GM23338 (cell line): Measurements from ENCODE around the gene HSH2D. TPM values are rescaled to one million over a fixed set of nuclear protein-coding genes. Genes with fewer than 3 reads are reported as not detected.

Source experiments
- ATAC-seq: fragments of 200-7000 bp; cut with Tn5 transposase; 3 replicates; pipeline ENCODE4 v1.9.1; 2020
- DNase-seq: peaks from one replicate; pipeline ENCODE4 v3.0.0-alpha.2; 2015; ENCODE audit warnings: low spot score
- H2AFZ ChIP-seq: fragments of 200-600 bp; sonication (generic); 2 replicates; pipeline ENCODE4 v1.8.0; 2016; ENCODE audit warnings: antibody characterized with exemption, mild to moderate bottlenecking, moderate library complexity
- H3F3A ChIP-seq: fragments of 200-600 bp; sonication (generic); replicated peaks from 2 replicates; pipeline ENCODE4 v1.8.0; 2017; ENCODE audit warnings: antibody characterized with exemption, mixed run types, low read depth
- H3K27ac ChIP-seq: fragments of 200-600 bp; sonication (generic); 2 replicates; pipeline ENCODE4 v1.6.1; 2016; ENCODE audit warnings: low read depth
- H3K27me3 ChIP-seq: fragments of 200-600 bp; sonication (generic); 2 replicates; pipeline ENCODE4 v1.8.0; 2016; ENCODE audit warnings: mild to moderate bottlenecking, mixed run types, moderate library complexity; ENCODE audit not compliant: insufficient read depth
- H3K36me3 ChIP-seq: fragments of 200-600 bp; sonication (generic); 2 replicates; pipeline ENCODE4 v1.8.0; 2016; ENCODE audit warnings: mild to moderate bottlenecking; ENCODE audit not compliant: insufficient read depth
- H3K4me1 ChIP-seq: fragments of 200-600 bp; sonication (generic); 2 replicates; pipeline ENCODE4 v1.8.0; 2016; ENCODE audit warnings: mild to moderate bottlenecking, moderate library complexity; ENCODE audit not compliant: insufficient read depth
- H3K4me2 ChIP-seq: fragments of 200-600 bp; sonication (generic); 2 replicates; pipeline ENCODE4 v1.7.1; 2017; ENCODE audit warnings: mixed run types
- H3K4me3 ChIP-seq: fragments of 200-600 bp; sonication (generic); 2 replicates; pipeline ENCODE4 v1.6.1; 2016; ENCODE audit warnings: mixed run types
- H3K79me2 ChIP-seq: fragments of 200-600 bp; sonication (generic); replicated peaks from 2 replicates; pipeline ENCODE4 v1.8.0; 2017; ENCODE audit warnings: mild to moderate bottlenecking; ENCODE audit not compliant: insufficient read depth
- H3K9me2 ChIP-seq: fragments of 200-600 bp; sonication (generic); 2 replicates; pipeline ENCODE4 v1.8.0; 2017; ENCODE audit not compliant: insufficient read depth
- H4K20me1 ChIP-seq: fragments of 200-600 bp; sonication (generic); replicated peaks from 2 replicates; pipeline ENCODE4 v1.8.0; 2017; ENCODE audit warnings: mild to moderate bottlenecking; ENCODE audit not compliant: insufficient read depth
- H3K27ac Mint-ChIP-seq: 2 replicates; pipeline ENCODE4 v1.8.0; 2020; ENCODE audit warnings: inconsistent platforms, mild to moderate bottlenecking, moderate library complexity, mixed read lengths
- H3K27me3 Mint-ChIP-seq: 3 replicates; pipeline ENCODE4 v1.8.0; 2022; ENCODE audit warnings: low read depth, mild to moderate bottlenecking, moderate library complexity, mixed read lengths, inconsistent platforms; ENCODE audit not compliant: insufficient read depth, poor library complexity
- H3K36me3 Mint-ChIP-seq: 3 replicates; pipeline ENCODE4 v1.8.0; 2021; ENCODE audit warnings: low read depth, mild to moderate bottlenecking, inconsistent platforms, moderate library complexity, mixed read lengths
- H3K4me1 Mint-ChIP-seq: 3 replicates; pipeline ENCODE4 v1.8.0; 2020; ENCODE audit warnings: mild to moderate bottlenecking, inconsistent platforms, mixed read lengths
- H3K4me3 Mint-ChIP-seq: 3 replicates; pipeline ENCODE4 v1.8.0; 2021; ENCODE audit warnings: moderate library complexity, mild to moderate bottlenecking, inconsistent platforms, mixed read lengths
- H3K9me3 Mint-ChIP-seq: 3 replicates; pipeline ENCODE4 v1.8.0; 2020; ENCODE audit warnings: moderate library complexity, mild to moderate bottlenecking, inconsistent platforms, mixed read lengths
- CREB1 ChIP-seq: fragments of 250-450 bp; sonication (Bioruptor Pico); IDR thresholded peaks from 2 replicates; pipeline ENCODE4 v1.5.0; 2020; ENCODE audit warnings: low read depth, mild to moderate bottlenecking, moderate library complexity
- EZH2 ChIP-seq: fragments of 200-600 bp; sonication (generic); IDR thresholded peaks from one replicate; pipeline ENCODE4 v1.8.0; 2017; ENCODE audit warnings: antibody characterized with exemption, mild to moderate bottlenecking, low read depth; ENCODE audit not compliant: unreplicated experiment
- EZH2phosphoT487 ChIP-seq: fragments of 200-600 bp; sonication (generic); IDR thresholded peaks from one replicate; pipeline ENCODE4 v1.8.1; 2018; ENCODE audit warnings: antibody characterized with exemption; ENCODE audit not compliant: unreplicated experiment
- NANOG ChIP-seq: IDR thresholded peaks from 2 replicates; pipeline ENCODE4 v1.6.1; 2016; ENCODE audit warnings: antibody characterized with exemption, borderline replicate concordance
- POLR2AphosphoS5 ChIP-seq: IDR thresholded peaks from 2 replicates; pipeline ENCODE4 v1.6.1; 2016; ENCODE audit warnings: antibody characterized with exemption, low read depth
- REST ChIP-seq: IDR thresholded peaks from one replicate; pipeline ENCODE4 v1.6.1; 2018; ENCODE audit warnings: antibody characterized with exemption; ENCODE audit not compliant: unreplicated experiment
- STAT1 ChIP-seq: IDR thresholded peaks from one replicate; pipeline ENCODE4 v1.6.1; 2016; ENCODE audit warnings: antibody characterized with exemption; ENCODE audit not compliant: unreplicated experiment
- ZNF114 ChIP-seq: fragments of 250-450 bp; sonication (Bioruptor Pico); IDR thresholded peaks from 2 replicates; pipeline ENCODE4 v1.5.0; 2020; ENCODE audit warnings: mild to moderate bottlenecking, moderate library complexity
- ZNF331 ChIP-seq: fragments of 250-450 bp; sonication (Bioruptor Pico); IDR thresholded peaks from 2 replicates; pipeline ENCODE4 v1.5.0; 2020; ENCODE audit warnings: low read depth, mild to moderate bottlenecking, moderate library complexity
- ZNF462 ChIP-seq: fragments of 250-450 bp; sonication (Bioruptor Pico); IDR thresholded peaks from 2 replicates; pipeline ENCODE4 v1.5.0; 2020; ENCODE audit warnings: mild to moderate bottlenecking, moderate library complexity
- polyA plus RNA-seq: library from polyadenylated mRNA; unstranded; fragments of >200 nt; fragmentation: Nextera tagmentation; extraction: Ambion mirVana; gene quantifications from 2 replicates; pipeline ENCODE4 v1.2.1, GENCODE V29; 2016
- total RNA-seq: library from RNA; depleted of rRNA; stranded (reverse); fragments of >200 nt; shearing (Covaris generic); gene quantifications from 2 replicates; pipeline ENCODE4 v1.2.3, GENCODE V29; 2014
- TF ChIP-seq, protein P1 (sequence below), 2 experiments: fragments of 200-600 bp in 1 of 2; sonication (generic) in 1 of 2; conservative IDR thresholded peaks; 2 replicates each; pipeline versions ENCODE4 v1.5.1 to v1.6.1; 2016 to 2017; ENCODE audit warnings: antibody characterized with exemption in 2 of 2, low read depth in 2 of 2, mild to moderate bottlenecking in 2 of 2, moderate library complexity in 1 of 2
- TF ChIP-seq, protein P2 (sequence below): IDR thresholded peaks from 2 replicates; pipeline ENCODE4 v1.6.1; 2016; ENCODE audit warnings: antibody characterized with exemption

HSH2D gene
- total and polyA plus RNA-seq, 2 experiments from 2014 or later = 0.81 to 1.4 TPM

GRCh38 chr19:16111909-16112752 is 31.4 kb upstream of the HSH2D start (continued):
- TF ChIP-seq ZNF462 (CRISPR knock-in tag) = no peak

DNA sequence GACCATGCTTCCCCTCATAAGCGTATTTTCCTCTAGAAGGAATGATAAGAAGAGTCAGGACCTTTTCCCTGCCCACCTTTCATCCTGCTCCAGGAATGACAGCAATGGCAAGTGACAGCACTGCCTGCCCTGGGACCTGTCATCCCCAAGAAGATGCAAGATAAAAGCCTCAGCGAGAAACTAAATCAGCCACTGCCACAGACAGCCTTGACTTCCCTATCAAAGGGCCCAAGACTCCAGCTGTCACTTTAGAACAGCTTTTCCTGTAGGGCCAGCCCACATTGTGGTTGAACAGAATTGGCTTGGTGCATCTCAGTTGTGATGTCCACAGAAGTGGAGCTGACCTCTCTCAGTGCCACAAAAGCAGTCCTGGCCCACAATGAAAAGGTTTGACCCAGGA is 30.7 kb upstream of the HSH2D start:
- H3K27me3 Mint-ChIP-seq = peaks cover 4% of the 10 kb centered on the region
- peak overlapping the region; percentile 96 for H3K4me2 ChIP-seq
- ATAC-seq (no peak), DNase-seq (no peak)
- H4K20me1 ChIP-seq = peaks cover 28% of the 10 kb centered on the region
- peak overlapping the region; percentile 98 for H3K4me3 Mint-ChIP-seq
- H3K27ac Mint-ChIP-seq = peak overlapping the region; percentile 99; the same call in 1 of the 2 replicates
- peaks cover 6% of the 10 kb centered on the region for H3K4me1 ChIP-seq
- H3K27me3 ChIP-seq = no peaks in the 10 kb centered on the region
- peaks cover 15% of the 10 kb centered on the region for H3K36me3 Mint-ChIP-seq
- H3K27ac ChIP-seq = no peak overlapping the region
- peak overlapping the region; percentile 100 for H3K4me3 ChIP-seq
- no peaks in the 10 kb centered on the region; the same call in 2 of the 3 replicates for H3K9me3 Mint-ChIP-seq
- H3K79me2 ChIP-seq = peaks cover 39% of the 10 kb centered on the region
- peaks cover 5% of the 10 kb centered on the region; the same call in 1 of the 3 replicates for H3K4me1 Mint-ChIP-seq
- no peaks in the 10 kb centered on the region; the same call in 1 of the 2 replicates for H3F3A ChIP-seq
- H3K9me2 ChIP-seq = no peaks in the 10 kb centered on the region
- no peak overlapping the region for H2AFZ ChIP-seq
- H3K36me3 ChIP-seq = no peaks in the 10 kb centered on the region; the same call in 1 of the 2 replicates
- no peak for TF ChIP-seq ZNF331
- no peak for TF ChIP-seq POLR2AphosphoS5
- TF ChIP-seq, protein P1, sequence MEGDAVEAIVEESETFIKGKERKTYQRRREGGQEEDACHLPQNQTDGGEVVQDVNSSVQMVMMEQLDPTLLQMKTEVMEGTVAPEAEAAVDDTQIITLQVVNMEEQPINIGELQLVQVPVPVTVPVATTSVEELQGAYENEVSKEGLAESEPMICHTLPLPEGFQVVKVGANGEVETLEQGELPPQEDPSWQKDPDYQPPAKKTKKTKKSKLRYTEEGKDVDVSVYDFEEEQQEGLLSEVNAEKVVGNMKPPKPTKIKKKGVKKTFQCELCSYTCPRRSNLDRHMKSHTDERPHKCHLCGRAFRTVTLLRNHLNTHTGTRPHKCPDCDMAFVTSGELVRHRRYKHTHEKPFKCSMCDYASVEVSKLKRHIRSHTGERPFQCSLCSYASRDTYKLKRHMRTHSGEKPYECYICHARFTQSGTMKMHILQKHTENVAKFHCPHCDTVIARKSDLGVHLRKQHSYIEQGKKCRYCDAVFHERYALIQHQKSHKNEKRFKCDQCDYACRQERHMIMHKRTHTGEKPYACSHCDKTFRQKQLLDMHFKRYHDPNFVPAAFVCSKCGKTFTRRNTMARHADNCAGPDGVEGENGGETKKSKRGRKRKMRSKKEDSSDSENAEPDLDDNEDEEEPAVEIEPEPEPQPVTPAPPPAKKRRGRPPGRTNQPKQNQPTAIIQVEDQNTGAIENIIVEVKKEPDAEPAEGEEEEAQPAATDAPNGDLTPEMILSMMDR (conservative IDR thresholded peaks at IDR 0.05; ENCODE audit: low read depth in 2 of 2) = no peak
- TF ChIP-seq STAT1 = no peak
- no peak for TF ChIP-seq NANOG
- no peak for TF ChIP-seq ZNF114
- TF ChIP-seq EZH2phosphoT487 = no peak
- no peak for TF ChIP-seq EZH2
- TF ChIP-seq, protein P2, sequence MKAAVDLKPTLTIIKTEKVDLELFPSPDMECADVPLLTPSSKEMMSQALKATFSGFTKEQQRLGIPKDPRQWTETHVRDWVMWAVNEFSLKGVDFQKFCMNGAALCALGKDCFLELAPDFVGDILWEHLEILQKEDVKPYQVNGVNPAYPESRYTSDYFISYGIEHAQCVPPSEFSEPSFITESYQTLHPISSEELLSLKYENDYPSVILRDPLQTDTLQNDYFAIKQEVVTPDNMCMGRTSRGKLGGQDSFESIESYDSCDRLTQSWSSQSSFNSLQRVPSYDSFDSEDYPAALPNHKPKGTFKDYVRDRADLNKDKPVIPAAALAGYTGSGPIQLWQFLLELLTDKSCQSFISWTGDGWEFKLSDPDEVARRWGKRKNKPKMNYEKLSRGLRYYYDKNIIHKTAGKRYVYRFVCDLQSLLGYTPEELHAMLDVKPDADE = no peak
- TF ChIP-seq REST = no peak
- TF ChIP-seq CREB1 = no peak
